ENCODE data around the gene HJV. TPM values are rescaled to one million over a fixed set of nuclear protein-coding genes. Genes with fewer than 3 reads are reported as not detected.

HJV gene
- total RNA-seq, 2 donors from 2014 or later: 73.3 to 153 TPM

- Histone ChIP-seq H3K36me3 (peaks cover 35% of the 10 kb centered on the region), H3K27ac (peak overlapping the region; percentile 98), H3K27me3 (no peaks in the 10 kb centered on the region), H3K9me3 (no peaks in the 10 kb centered on the region), H3K4me1 (peaks cover 0 to 44% of the 10 kb centered on the region in 2 donors), H3K4me3 (no peak overlapping the region)
- no peak for DNase-seq (ENCODE audit: low spot score)
- TF ChIP-seq CTCF (IDR thresholded peaks at IDR 0.05): no peak
Observed at GRCh38 chr1:145990249-145990855, 31.2 kb downstream of the HJV start.

GRCh38 chr1:145988773-145989172 is 32.8 kb downstream of the HJV start:
- no peak for DNase-seq (ENCODE audit: low spot score)
- Histone ChIP-seq H3K9me3 (no peaks in the 10 kb centered on the region), H3K4me1 (peaks cover 0 to 60% of the 10 kb centered on the region in 2 donors), H3K36me3 (peaks cover 19% of the 10 kb centered on the region), H3K27ac (peak overlapping the region; percentile 96 to 98), H3K27me3 (no peaks in the 10 kb centered on the region), H3K4me3 (no peak overlapping the region)
- TF ChIP-seq CTCF (IDR thresholded peaks at IDR 0.05): no peak

GRCh38 chr1:145987926-145988325 is 33.6 kb downstream of the HJV start:
- DNase-seq (ENCODE audit: low spot score): no peak
- TF ChIP-seq CTCF (IDR thresholded peaks at IDR 0.05): no peak
- Histone ChIP-seq H3K4me1 (peaks cover 0 to 63% of the 10 kb centered on the region in 2 donors), H3K9me3 (no peaks in the 10 kb centered on the region), H3K4me3 (no peak overlapping the region), H3K27ac (peak overlapping the region; percentile 96 to 98), H3K27me3 (no peaks in the 10 kb centered on the region), H3K36me3 (peaks cover 11% of the 10 kb centered on the region)

GRCh38 chr1:145986551-145986950 is 35.0 kb downstream of the HJV start:
- Histone ChIP-seq H3K9me3 (no peaks in the 10 kb centered on the region), H3K27ac (peak overlapping the region; percentile 96 to 98), H3K4me1 (peaks cover 0 to 64% of the 10 kb centered on the region in 2 donors), H3K4me3 (no peak overlapping the region), H3K36me3 (no peaks in the 10 kb centered on the region), H3K27me3 (no peaks in the 10 kb centered on the region)
- no peak for TF ChIP-seq CTCF (IDR thresholded peaks at IDR 0.05)
- no peak for DNase-seq (ENCODE audit: low spot score)

GRCh38 chr1:145985502-145986439 is 35.8 kb downstream of the HJV start:
- no peak for DNase-seq (ENCODE audit: low spot score)
- peak overlapping the region; percentile 32 to 38 for H3K4me3 ChIP-seq
- TF ChIP-seq CTCF (IDR thresholded peaks at IDR 0.05): no peak
- H3K9me3 ChIP-seq: no peaks in the 10 kb centered on the region
- H3K36me3 ChIP-seq: no peaks in the 10 kb centered on the region
- peaks cover 0 to 67% of the 10 kb centered on the region in 2 donors for H3K4me1 ChIP-seq
- no peaks in the 10 kb centered on the region for H3K27me3 ChIP-seq
- H3K27ac ChIP-seq: peak overlapping the region; percentile 96 to 98

All from right atrium auricular region (tissue), 2 donors.